OCI-LY3 (cell line): ENCODE data around the gene ACACB.

ENCODE experiments used
- EZH2phosphoT487 ChIP-seq: fragments of 200-600 bp; shearing (Covaris generic); IDR thresholded peaks from 2 replicates; pipeline ENCODE4 v1.6.1; 2018; ENCODE audit warnings: antibody characterized with exemption, mixed run types, low read depth
- TF ChIP-seq, protein P1 (sequence below): fragments of 200-600, 300-600 bp; sonication (generic); IDR thresholded peaks from 2 replicates; pipeline ENCODE4 v1.5.1; 2014; ENCODE audit warnings: antibody characterized with exemption, low read length, low read depth

GRCh38 chr12:109121346-109121880, 5.0 kb downstream of the ACACB start:
- TF ChIP-seq, protein P1, sequence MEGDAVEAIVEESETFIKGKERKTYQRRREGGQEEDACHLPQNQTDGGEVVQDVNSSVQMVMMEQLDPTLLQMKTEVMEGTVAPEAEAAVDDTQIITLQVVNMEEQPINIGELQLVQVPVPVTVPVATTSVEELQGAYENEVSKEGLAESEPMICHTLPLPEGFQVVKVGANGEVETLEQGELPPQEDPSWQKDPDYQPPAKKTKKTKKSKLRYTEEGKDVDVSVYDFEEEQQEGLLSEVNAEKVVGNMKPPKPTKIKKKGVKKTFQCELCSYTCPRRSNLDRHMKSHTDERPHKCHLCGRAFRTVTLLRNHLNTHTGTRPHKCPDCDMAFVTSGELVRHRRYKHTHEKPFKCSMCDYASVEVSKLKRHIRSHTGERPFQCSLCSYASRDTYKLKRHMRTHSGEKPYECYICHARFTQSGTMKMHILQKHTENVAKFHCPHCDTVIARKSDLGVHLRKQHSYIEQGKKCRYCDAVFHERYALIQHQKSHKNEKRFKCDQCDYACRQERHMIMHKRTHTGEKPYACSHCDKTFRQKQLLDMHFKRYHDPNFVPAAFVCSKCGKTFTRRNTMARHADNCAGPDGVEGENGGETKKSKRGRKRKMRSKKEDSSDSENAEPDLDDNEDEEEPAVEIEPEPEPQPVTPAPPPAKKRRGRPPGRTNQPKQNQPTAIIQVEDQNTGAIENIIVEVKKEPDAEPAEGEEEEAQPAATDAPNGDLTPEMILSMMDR: no peak
- no peak for TF ChIP-seq EZH2phosphoT487
